Measurements from ENCODE around the gene MICALL2.
A peak's percentile ranks its signal among the peaks of the same experiment; 100 is the strongest.

Gene MICALL2

GRCh38 chr7:1433128-1433920 lies 25.9 kb downstream of the MICALL2 start:
- no peak for DNase-seq (ENCODE audit: low spot score)

GRCh38 chr7:1432411-1433082 lies 26.7 kb downstream of the MICALL2 start:
- DNase-seq (ENCODE audit: low spot score) = peak; percentile 49

DNA sequence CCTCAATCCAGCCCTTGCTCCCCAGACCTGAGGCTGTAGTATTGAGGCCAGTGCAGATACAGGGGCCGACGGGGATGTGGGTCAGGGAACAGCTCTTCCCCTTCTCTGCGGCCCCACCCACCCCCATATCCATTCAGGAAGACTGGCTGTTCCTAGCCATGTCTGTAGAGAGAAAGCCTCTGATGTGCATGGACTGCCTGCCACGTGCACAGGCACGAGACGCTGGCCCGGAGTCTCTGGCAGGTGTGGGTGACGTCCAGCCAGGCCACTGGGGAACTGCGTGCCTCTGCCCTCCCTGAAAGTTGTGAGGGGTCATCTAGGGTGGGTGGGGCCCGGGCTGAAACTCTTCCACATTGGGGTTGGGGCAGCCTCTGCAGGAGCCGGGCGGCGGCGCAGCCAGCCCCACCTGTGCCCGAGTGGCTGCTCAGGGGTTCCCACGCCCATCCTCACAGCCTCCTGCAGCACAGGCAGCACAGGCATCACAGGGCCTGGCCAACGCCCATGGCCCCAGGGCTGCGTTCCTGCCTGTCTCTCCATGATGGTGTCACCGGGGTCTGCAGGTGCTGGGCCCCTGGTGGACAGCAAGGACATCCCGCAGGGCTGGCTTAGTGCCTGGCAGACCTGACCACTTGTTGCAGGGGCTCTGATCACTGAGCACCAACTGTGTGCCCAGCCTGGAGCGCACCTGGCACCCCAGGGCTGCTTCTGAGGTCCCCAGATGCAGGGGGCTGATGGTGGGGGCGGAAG lies 27.5 kb downstream of the MICALL2 start:
- no peak for DNase-seq (ENCODE audit: low spot score)

DNA sequence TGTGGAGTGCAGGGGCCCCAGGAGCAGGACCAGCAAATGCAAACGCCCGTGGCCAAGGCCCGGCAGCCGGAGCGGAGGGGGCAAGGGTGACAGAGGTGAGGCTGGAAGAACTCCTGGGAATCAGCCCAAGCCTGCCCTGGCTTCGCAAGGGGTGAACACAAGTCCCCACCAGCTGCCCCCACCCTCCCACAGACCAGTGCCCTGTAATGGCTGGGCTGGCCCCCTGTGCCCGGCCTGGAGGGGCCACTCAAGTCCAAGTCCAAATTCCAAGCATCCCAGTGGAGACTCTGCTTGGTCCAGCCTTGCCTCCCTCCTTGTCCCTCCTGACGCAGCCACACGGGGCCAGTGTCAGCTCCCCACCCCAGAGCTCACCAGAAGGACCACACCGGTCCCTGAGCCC lies 28.0 kb downstream of the MICALL2 start:
- DNase-seq (ENCODE audit: low spot score) = no peak

- no peak for DNase-seq (ENCODE audit: low spot score)
These were observed 29.0 kb downstream of the MICALL2 start for GRCh38 chr7:1430056-1430845.

DNA sequence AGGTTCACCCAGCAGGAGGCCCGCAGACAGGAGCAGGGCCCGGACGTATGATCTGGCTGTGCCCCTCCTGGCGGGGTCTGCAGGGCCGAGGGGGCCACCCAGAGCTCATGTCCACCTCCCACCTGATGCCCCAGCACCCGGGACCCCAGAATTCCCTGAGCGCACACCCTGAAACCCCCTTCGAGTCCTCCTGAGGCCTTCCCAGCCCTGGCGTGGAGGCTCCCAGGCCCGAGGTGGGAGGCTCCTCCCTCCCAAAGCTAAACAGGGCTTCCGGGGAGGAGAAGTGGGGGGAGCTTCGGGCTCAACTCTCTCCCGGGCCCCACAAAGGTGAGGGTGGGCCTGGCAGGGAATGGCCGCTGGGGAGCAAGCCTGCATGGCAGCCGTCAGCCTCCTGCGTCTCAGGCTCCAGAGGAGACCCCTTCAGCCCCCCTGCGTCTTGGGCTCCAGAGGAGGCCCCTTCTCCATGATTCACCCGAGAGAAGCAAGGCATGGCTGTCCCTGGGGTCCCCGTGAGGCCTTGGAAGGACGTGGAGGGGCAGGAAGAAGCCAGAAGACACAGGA lies 30.2 kb downstream of the MICALL2 start:
- no peak for DNase-seq (ENCODE audit: low spot score)

DNA sequence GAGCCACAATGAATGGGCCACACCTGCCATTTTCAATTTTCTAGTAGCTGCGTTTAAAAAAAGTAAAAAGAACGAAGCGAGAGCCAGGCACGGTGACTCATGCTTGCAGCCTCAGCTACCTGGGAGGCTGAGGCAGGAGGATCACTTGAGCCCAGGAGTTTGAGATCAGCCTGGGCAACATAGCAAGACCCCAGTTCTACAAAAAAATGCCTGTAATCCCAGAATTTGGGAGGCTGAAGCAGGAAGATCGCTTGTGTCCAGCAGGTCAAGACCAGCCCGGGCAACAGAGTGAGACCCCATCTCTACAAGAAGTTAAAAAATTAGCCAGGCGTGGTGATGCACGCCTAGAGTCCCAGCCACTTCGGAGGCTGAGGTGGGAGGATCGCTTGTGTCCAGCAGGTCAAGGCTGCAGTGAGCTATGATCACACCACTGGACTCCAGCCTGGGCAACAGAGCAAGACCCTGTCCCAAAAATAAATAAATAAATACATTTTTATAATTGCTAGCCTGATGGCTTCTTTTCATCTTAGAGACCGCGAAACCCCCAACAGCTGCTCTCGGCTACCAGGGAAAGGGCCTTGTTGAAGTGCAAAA lies 32.1 kb downstream of the MICALL2 start:
- no peak for DNase-seq (ENCODE audit: low spot score)

DNA sequence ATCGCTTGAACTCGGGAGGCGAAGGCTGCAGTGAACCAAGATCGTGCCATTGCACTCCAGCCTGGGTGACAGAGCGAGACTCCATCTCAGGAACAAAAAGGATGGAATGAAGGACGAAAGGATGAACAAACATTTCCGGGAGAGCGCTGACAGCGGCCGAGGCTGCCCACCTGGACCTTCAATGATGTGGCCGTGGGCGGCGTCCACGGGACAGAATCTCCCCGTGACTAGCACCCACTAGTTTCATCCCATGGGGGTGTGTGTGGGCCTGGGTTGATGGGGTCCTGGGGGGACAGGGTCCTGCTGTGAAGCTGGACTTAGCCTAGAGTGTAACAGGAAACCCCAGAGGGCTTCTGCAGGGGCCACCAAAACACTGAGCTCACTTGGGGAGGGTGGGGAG lies 32.8 kb downstream of the MICALL2 start:
- no peak for DNase-seq (ENCODE audit: low spot score)

DNA sequence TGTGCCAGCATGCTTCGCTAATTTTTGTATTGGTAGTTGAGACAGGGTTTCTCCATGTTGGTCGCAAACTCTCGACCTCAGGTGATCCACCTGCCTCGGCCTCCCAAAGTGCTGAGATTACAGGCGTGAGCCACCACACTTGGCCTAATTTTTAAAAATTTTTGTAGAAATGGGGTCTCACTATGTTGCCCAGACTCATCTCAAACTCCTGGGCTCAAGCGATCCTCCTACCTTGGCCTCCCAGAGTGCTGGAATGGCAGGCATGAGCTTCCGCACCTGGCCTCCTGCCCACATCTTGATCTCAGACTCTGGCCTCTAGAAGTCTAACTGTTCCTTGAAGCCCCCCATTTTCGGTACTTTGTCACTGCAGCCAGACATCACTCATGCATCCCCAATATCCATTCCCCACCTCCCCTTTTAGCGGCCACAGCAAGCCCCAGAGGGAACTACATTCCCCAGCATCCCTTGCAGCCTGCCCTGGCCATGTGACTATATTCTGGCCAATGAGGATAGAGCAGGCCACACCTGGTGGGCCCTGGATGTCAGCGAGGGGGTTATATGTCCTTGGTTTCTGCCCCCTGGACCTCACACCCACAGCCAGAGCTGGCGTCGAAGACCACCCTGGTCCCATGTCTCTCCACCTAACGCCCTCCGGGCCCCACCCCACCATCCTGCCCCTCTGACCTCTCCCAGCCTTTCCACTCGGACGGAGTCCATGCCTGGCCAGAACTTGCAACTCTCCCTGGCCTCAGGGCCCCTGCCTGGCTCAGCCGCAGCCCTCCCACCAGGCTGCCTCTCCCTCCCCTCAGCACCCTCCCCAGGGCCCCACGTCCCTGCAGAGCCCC lies 33.8 kb downstream of the MICALL2 start:
- DNase-seq (ENCODE audit: low spot score) = no peak

DNA sequence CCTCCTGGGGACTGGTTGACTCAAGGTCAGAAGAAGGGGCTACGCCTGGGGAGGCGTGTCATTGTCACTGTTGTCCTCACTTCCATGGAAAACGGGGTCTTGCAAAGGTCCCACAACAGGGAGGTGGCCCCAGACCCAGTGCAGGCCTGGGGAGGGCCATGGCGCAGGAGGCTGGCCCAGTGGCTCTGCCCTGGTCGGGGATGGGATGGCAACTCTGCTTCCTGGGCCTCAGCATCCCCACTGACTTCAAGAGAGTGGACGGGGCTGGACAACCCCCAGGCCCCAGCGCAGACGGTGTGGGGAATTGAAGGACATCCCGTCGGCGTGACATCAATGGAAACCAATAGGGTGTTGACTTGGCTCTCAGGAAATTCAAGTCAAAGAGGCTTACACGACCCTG lies 35.2 kb downstream of the MICALL2 start:
- DNase-seq (ENCODE audit: low spot score) = no peak

DNA sequence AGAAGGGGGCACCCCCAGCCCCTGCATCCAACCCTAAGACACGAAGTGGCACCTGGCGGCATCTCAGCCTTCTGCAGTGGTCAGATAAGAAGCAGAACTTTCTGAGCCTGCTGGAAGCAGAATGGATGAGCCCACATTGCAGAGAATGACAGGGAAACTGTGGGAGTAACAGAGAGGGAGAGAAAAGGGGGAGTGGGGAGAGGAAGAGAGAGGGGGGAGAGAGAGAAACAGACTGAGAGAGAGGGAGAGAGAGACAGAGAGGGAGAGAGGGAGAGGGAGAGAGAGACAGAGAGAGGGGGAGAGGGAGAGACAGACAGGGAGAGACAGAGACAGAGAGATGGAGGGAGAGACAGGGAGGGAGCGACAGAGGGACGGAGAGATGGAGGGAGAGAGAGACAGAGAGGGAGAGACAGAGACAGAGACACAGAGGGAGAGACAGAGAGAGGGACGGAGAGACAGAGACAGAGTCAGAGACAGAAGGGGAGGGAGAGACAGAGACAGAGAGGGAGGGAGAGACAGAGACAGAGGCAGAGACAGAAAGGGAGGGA lies 35.9 kb downstream of the MICALL2 start:
- no peak for DNase-seq (ENCODE audit: low spot score)

DNA sequence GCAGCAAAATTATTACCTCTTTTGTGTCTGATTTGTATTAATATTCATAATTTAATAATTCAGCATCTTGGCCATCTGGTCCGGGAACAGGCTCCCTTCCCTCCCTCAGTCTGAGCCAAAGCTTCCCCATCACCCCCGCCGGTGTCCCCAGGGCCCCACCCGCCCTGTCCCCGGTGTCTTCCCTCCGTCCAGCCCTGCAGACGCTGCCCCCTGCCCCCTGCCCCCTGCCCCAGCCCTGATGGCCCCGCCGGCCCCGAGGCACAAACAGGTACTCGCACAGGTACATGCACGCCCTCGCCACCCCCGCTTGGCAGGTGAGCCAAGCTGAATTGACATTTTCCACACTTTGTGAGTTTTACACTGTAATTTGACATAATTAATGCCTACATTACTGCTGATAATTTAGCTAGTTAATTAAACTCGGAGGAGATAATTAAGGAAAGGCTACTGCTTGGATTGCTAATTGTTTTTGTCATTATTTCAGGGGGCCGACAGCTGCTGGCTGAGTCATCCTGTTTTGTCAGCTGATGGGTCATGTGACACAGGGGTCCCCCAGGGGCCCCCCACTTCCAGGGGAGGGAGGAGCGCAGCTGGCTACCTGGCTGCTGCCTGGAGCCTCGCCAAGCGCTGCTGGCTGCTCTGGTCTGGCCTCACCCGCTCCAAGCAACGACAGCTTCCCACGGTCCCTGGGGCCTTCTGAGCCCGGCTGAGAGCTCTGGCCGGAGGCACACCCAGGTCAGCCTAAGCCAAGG lies 36.6 kb downstream of the MICALL2 start:
- no peak for DNase-seq (ENCODE audit: low spot score)

DNA sequence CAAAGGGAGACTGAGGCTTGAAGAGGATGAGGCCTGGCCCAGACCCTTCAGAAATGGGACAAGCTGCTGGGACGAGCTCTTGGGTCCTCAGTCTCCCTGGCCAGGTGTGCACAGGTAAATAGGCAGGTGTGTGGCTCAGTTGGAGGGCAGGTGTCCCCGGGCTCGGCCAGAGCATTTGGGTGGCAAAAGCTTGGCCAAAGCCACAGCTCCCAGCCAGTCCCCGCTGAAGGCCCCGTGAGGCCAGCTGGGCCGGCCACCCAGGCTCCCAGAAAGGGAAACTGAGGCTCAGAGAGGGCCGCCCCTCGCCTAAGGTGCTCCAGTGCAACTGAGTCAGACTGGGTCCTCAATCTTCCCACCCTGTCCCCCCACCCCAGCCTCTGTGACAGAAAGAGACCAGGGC lies 37.3 kb downstream of the MICALL2 start:
- DNase-seq (ENCODE audit: low spot score) = no peak

GRCh38 chr7:1421020-1421790 lies 38.1 kb downstream of the MICALL2 start:
- no peak for DNase-seq (ENCODE audit: low spot score)

DNA sequence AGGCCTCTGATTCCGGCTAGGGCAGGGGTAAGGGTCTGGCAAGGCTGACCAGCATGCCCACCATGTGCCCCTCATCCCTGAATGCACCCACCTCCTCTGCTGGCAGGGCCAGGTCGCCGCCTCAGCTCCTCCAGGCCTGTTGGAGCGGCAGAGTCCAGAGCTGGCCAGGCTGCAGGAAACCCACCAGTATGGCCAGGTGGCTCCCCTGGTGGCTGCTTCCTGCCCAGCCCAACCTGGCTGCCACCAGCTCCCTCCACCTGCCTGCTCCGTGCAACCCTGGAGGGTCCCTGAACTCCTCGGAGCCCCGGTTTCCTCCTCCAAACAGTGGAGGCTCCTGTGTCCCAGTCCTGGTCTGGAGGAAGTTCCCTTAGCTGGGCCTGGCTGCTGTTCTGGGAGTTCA lies 39.6 kb downstream of the MICALL2 start:
- no peak for DNase-seq (ENCODE audit: low spot score)

DNA sequence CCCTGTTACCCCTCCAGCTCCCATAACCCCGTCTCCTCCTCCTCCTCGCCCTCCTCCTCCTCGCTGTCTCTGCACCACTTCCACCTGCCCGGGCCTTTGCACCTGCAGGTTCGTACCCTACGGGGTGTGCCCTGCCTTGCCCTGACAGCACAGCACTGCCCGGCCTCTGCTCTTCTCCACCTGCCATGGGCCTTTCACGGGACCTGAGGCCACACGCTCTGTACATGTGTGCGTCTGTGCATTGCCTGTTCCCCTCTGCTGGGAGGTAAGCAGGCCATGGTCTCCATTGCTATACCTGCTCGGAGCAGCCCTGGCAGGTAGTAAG lies 40.0 kb downstream of the MICALL2 start:
- DNase-seq (ENCODE audit: low spot score) = no peak

DNA sequence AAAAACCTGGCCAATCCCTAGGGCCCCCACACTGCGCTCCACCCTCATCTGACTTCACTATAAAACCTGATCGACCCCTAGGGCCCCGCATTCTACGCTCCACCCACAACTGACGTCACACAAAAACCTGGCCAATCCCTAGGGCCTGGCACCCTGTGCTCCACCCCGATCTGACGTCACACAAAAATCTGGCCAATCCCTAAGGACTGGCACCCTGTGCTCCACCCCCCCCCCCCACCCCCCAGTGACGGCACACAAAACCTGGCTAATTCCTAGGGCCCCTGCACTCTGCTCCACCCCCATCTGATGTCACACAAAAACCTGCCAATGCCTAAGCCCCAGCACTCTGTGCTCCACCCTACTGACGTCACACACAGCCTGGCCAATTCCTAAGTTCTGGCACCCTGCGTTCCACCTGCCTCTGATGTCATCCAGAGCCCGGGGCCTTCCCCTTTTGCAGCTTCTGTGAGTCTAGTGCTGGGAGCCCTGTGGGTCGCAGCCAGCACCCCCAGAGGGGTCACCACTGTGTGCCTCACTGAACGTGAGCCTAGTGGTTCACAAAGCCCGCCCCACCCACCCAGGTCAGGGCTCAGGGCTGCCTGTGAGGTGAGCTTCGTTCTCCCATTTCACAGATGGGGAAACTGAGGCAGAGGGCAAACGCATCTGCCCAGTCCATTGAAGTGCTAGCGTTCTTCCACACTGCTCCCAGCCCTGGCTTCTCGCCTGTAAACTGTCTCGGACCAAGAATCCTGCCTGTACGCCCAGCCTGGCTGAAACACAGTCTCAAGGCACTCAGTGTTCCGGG lies 40.6 kb downstream of the MICALL2 start:
- no peak for DNase-seq (ENCODE audit: low spot score)

- no peak for DNase-seq (ENCODE audit: low spot score)
These were observed 43.8 kb downstream of the MICALL2 start for GRCh38 chr7:1415389-1415990.
